Right lobe of liver (tissue), 6 donors: Measurements from ENCODE around the gene ADGRV1. TPM values are rescaled to one million over a fixed set of nuclear protein-coding genes. Genes with fewer than 3 reads are reported as not detected.

Experiments
- ATAC-seq, 4 donors: fragments of 200-7000 bp; cut with Tn5 transposase; one replicate each; pipeline ENCODE4 v1.9.1; 2020; ENCODE audit warnings: mild to moderate bottlenecking in 4 of 4, moderate library complexity in 4 of 4
- DNase-seq, 3 donors: peaks; one replicate each; pipeline ENCODE4 v3.0.0-alpha.2; 2020
- H3K27ac ChIP-seq, 3 donors: fragments of 200-600 bp; one replicate each; pipeline ENCODE4 v1.8.0; 2022
- H3K27me3 ChIP-seq, 2 donors: fragments of 200-600 bp; one replicate each; pipeline ENCODE4 v1.8.0; 2022
- H3K36me3 ChIP-seq, 4 donors: fragments of 200-600 bp; sonication (generic) in 1 of 4; one replicate each; pipeline versions ENCODE4 v1.5.1 to v1.8.0; 2017 to 2022; ENCODE audit warnings: control low read depth in 1 of 4
- H3K4me1 ChIP-seq, 4 donors: fragments of 200-600 bp; sonication (generic) in 1 of 4; one replicate each; pipeline versions ENCODE4 v1.5.1 to v1.8.0; 2017 to 2022; ENCODE audit warnings: control low read depth in 1 of 4
- H3K4me3 ChIP-seq, 3 donors: fragments of 200-600 bp; one replicate each; pipeline ENCODE4 v1.8.0; 2022
- H3K9me3 ChIP-seq, 4 donors: fragments of 200-600 bp; sonication (generic) in 1 of 4; one replicate each; pipeline versions ENCODE4 v1.5.1 to v1.8.0; 2017 to 2022; ENCODE audit warnings: control low read depth in 1 of 4
- POLR2A ChIP-seq: fragments of 450-650 bp; IDR thresholded peaks from one replicate; pipeline ENCODE4 v1.6.1; 2017; ENCODE audit warnings: antibody characterized with exemption, mild to moderate bottlenecking
- WGBS: methylation state at CpG from one replicate; pipeline ENCODE4 v1.1.6; 2018; ENCODE audit warnings: low coverage, low lambda C conversion rate; ENCODE audit not compliant: insufficient coverage; ENCODE audit errors: missing lambda C conversion rate; 5-methylcytosine and 5-hydroxymethylcytosine counted together
- intact Hi-C, 2 donors: fragments of 100-400 bp; cut with DNase I; formaldehyde crosslinking; loops; one replicate each; pipeline versions ENCODE4 v1.11.2 to v1.14.1; 2022
- total RNA-seq, 6 experiments: library from RNA; depleted of rRNA in 2 of 6; stranded (reverse); fragments of >200 nt in 2 of 6; fragmentation: NEBNext Ultra II Directional in 3 of 6; extraction: Animal tissue kit (Norgen Biotek cat#: 25700) in 3 of 6; gene quantifications; one replicate each; pipeline versions ENCODE4 v1.1.0 to v1.2.4, GENCODE V29; 2016 to 2023
- TF ChIP-seq, protein P1 (sequence below), 4 donors: fragments of 200-600 bp in 3 of 4; fragments of 450-650 bp in 1 of 4; IDR thresholded peaks; one replicate each; pipeline versions ENCODE4 v1.5.1 to v1.8.0; 2016 to 2022; ENCODE audit warnings: antibody characterized with exemption in 4 of 4, mild to moderate bottlenecking in 2 of 4
- donor health status: DM: no; HTN: yes; CAD: no.
- donor health status: DM: no; HTN: no; CAD: no.
- donor health status: DM: no; HTN: no; CAD: no.
- donor health status: DM: no; HTN: yes; CAD: no.
- donor health status: DM: no; HTN: yes; CAD: no.

ADGRV1 gene
- total RNA-seq, 6 experiments from 2014 or later = 4.5 to 15.9 (median 7.4) TPM

DNA sequence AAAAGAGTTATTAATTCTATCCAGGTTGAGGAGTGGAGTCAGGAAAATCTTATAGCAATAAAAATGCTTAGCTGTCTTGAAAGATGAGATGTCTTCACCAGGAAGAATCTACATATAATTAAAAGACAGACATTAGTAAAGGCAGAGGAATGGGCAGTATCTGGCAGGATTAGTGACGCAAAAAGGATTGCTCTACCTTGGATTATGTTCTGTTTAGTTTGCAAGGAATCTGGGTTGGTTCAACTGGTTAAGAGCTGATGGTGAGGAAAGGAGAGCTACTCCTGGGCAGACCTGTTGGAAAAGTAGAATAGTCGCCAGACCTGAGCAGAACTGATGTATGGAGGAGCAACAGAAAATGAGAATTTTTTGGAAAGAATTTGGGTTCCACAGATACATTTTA, 318.5 kb downstream of the ADGRV1 start:
- Histone ChIP-seq H3K36me3 (no peaks in the 10 kb centered on the region), H3K9me3 (no peaks in the 10 kb centered on the region), H3K4me1 (peaks cover 0 to 59% (median 10%) of the 10 kb centered on the region in 4 donors), H3K4me3 (no peak overlapping the region), H3K27ac (peak overlapping the region in 2 of 3 donors; percentile 46 to 74), H3K27me3 (no peaks in the 10 kb centered on the region)
- 88% methylated on average over 1 of the region's 2 CpGs for WGBS
- DNase-seq (no peak), ATAC-seq (peak in 1 of 4 donors; percentile 14)
- intact Hi-C loops = no loop called here
- TF ChIP-seq, protein P1, sequence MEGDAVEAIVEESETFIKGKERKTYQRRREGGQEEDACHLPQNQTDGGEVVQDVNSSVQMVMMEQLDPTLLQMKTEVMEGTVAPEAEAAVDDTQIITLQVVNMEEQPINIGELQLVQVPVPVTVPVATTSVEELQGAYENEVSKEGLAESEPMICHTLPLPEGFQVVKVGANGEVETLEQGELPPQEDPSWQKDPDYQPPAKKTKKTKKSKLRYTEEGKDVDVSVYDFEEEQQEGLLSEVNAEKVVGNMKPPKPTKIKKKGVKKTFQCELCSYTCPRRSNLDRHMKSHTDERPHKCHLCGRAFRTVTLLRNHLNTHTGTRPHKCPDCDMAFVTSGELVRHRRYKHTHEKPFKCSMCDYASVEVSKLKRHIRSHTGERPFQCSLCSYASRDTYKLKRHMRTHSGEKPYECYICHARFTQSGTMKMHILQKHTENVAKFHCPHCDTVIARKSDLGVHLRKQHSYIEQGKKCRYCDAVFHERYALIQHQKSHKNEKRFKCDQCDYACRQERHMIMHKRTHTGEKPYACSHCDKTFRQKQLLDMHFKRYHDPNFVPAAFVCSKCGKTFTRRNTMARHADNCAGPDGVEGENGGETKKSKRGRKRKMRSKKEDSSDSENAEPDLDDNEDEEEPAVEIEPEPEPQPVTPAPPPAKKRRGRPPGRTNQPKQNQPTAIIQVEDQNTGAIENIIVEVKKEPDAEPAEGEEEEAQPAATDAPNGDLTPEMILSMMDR (IDR thresholded peaks at IDR 0.05) = no peak
- TF ChIP-seq POLR2A = no peak

DNA sequence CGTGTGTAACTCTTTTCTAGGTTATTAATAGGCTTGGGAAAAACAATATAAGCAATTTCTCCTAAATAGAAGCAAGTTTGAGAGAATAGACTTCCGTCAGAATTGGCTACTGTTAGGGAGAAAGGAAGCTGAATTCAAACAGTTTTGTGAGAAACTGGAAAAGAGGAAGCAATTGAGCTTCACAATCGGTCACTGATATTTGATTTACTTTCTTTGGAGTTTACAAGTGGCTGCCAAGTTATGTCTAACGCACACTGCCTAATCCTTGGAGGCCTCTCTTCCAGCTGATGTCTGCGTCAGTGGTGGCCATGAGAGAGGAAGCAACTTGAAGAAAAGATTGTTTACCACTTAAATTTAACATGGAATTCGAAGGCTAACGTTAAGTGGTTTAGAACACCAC, 319.5 kb downstream of the ADGRV1 start:
- 21% methylated on average over 7 of the region's 7 CpGs for WGBS
- no peaks in the 10 kb centered on the region for H3K9me3 ChIP-seq
- DNase-seq = no peak
- TF ChIP-seq POLR2A = no peak
- TF ChIP-seq, protein P1 (IDR thresholded peaks at IDR 0.05) = no peak
- no peaks in the 10 kb centered on the region for H3K27me3 ChIP-seq
- H3K27ac ChIP-seq = peak overlapping the region; percentile 41 to 75 (median 74)
- peak; percentile 48 to 67 (median 58) for ATAC-seq
- H3K4me3 ChIP-seq = no peak overlapping the region
- H3K36me3 ChIP-seq = no peaks in the 10 kb centered on the region
- H3K4me1 ChIP-seq = peaks cover 0 to 49% (median 7%) of the 10 kb centered on the region in 4 donors
- intact Hi-C loops = no loop called here

DNA sequence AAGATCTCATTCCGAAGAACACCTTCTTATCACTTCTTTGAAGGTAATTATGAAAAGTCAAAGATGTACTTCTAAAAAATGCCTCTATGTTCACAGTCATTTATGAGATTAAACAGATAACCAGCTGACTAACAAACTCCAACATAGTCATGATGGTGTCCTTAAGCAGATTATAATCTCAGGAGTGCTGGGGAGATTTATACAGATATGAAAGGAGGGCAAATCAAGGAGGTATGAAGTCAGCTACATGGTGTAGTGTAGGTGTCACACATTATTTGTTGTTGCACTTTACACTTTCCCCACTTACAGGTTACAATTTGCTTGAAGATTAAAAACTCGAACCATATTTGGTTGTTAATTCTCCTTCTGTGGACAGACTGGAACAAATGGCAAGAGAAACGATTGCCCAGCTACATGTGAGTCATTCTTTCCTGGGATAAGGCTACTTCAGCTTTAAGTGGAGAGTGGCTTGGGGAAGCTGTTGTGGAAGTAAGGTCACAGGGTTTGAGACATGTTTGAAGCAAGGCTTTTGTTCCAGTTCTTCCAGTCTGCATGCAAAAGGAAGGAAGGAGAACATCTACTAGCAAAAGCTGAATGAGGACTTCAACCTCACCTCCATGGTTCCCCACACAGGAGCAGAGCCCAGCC, 320.1 kb downstream of the ADGRV1 start:
- no peak for DNase-seq
- TF ChIP-seq, protein P1 (IDR thresholded peaks at IDR 0.05) = no peak
- TF ChIP-seq POLR2A = no peak
- intact Hi-C loops = no loop called here
- peaks cover 0 to 43% (median 7%) of the 10 kb centered on the region in 4 donors for H3K4me1 ChIP-seq
- WGBS = 30% methylated on average over 3 of the region's 3 CpGs
- peak; percentile 27 to 68 (median 47) for ATAC-seq
- peak overlapping the region; percentile 41 to 75 (median 74) for H3K27ac ChIP-seq
- H3K4me3 ChIP-seq = no peak overlapping the region
- no peaks in the 10 kb centered on the region for H3K27me3 ChIP-seq
- H3K9me3 ChIP-seq = no peaks in the 10 kb centered on the region
- H3K36me3 ChIP-seq = no peaks in the 10 kb centered on the region

DNA sequence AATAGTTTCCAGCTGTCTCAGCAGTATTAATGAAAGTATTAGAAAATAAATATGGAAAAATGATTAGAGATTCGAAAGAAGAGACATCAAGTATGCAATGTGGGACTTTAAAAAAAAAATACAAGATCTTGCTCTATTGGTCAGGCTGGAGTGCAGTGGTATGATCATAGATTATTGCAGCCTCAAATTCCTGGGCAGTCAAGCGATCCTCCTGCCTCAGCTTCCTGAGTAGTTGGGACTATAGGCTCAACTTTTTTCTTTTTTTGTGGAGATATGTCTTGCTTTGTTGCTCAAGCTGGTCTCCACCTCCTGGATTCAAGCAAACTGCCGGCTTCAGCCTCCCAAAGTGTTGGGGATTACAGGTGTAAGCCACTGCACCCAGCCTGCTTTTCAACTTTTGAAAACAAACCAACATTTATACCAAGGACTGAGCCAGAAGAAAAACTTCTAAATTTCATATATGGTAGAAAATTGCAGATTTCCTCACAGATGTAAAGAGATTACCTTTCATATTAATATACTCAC, 323.1 kb downstream of the ADGRV1 start:
- 86% methylated on average over 3 of the region's 3 CpGs for WGBS
- Histone ChIP-seq H3K27me3 (no peaks in the 10 kb centered on the region), H3K36me3 (no peaks in the 10 kb centered on the region), H3K9me3 (no peaks in the 10 kb centered on the region), H3K4me3 (no peak overlapping the region), H3K4me1 (peaks cover 0 to 16% (median 0%) of the 10 kb centered on the region in 4 donors), H3K27ac (no peak overlapping the region)
- ATAC-seq (no peak), DNase-seq (no peak)
- no peak for TF ChIP-seq POLR2A
- TF ChIP-seq, protein P1 (IDR thresholded peaks at IDR 0.05) = no peak
- intact Hi-C loops = no loop called here
